Right lung (tissue), 5 donors: Measurements from ENCODE around the gene MPIG6B. TPM values are rescaled to one million over a fixed set of nuclear protein-coding genes. Genes with fewer than 3 reads are reported as not detected.
A peak's percentile ranks its signal among the peaks of the same experiment; 100 is the strongest.
"Not testable (repeated sequence)": the region's sequence is repeated elsewhere in the genome, so short reads cannot be mapped to it uniquely, and the experiment has no call there.

Source experiments
- DNase-seq, 2 donors: peaks; one replicate each; pipeline ENCODE4 v3.0.0-alpha.2; 2013
- polyA plus RNA-seq, 5 donors: library from polyadenylated mRNA; unstranded; fragments of 120-200 nt; gene quantifications; one replicate each; pipeline versions ENCODE4 v1.2.1 to v1.2.3, GENCODE V29; 2013; ENCODE audit warnings: inconsistent platforms in 1 of 5, low replicate concordance in 1 of 5; ENCODE audit not compliant: insufficient read length in 5 of 5, insufficient read depth in 1 of 5

Gene MPIG6B
- polyA plus RNA-seq, 5 donors: 2.4 to 3.8 (median 3.0) TPM

- no peak for DNase-seq
Observed at GRCh38 chr6:31700740-31701401, 22.3 kb upstream of the MPIG6B start.

- no peak for DNase-seq
Observed at GRCh38 chr6:31701666-31702404, 21.3 kb upstream of the MPIG6B start.

GRCh38 chr6:31702405-31702818, 20.8 kb upstream of the MPIG6B start:
- peak in 1 of 2 donors; percentile 23 for DNase-seq

DNA sequence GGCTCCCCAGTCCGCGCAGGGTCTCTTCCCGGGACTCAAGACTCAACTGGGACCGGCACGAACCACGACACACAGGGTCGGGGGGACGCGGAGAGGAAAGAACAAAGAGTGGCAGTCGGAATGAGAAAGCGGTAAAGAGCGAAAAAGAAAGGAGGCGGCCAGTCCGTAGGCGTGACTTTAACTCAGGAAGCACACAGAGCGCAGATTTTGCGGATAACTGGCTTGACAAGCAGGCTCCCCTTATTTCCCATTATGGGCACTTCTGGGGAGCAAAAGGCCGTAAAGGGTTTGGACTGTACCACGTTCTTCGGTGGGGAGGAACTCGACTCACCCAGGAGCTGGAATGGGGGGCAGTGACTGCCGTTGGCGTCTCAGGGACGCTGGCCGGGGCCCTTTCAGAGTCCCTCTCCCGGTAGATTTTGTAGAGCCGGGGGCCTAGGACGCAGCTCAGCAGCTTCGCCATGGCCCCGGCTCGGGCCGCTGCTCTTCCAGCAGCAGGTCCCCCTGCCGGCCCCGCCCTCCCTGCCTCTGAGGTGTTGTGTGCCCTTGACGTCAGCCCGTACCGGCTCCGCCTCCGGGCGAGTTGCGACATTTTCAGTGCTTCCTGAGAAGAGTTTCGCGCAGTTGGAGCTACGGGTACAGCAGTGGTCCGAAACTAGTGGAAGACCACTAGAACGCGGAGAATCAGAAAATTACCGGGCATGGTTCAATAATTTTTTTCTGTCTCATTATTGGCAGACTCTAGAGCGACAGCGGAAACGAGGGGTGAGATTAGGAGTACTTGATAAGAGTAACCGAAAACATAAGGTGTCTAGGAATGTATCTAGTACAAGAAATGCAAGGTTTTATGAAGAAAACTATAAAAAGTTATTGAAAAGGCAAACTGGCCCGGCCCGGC, 20.1 kb upstream of the MPIG6B start, which contains the start of gene ABHD16A:
Gene ABHD16A (minus strand): TSS at position 506 of the 898 bp plus-strand sequence. CDS start 43 bp downstream, at position 463.
- DNase-seq: peak; percentile 99

- no peak for DNase-seq
Observed at GRCh38 chr6:31705931-31706330, 17.2 kb upstream of the MPIG6B start.

DNA sequence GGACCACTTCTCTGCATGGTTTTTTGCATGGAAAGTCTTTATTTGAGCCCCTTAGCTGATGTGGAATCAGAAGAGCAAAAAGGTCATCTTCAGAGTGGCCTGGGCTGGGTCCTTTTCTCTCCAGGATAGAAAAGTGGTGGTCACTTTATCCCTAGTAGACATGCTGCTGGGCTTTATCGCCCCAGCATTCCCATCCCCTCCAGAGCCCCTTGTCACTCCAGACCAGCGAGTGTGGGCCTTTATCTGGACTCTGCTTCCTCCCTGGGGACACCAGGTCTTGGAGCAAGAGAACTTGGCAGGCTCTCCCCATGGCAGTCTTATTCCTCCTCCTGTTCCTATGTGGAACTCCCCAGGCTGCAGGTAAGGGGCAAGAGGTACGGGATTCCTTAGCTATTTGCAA, 16.6 kb upstream of the MPIG6B start, which contains the start of gene LY6G6F:
Gene LY6G6F (plus strand): TSS at position 268 of the 400 bp plus-strand sequence. CDS start 41 bp downstream, at position 309.
- no peak for DNase-seq

- no peak for DNase-seq
Observed at GRCh38 chr6:31707701-31708100, 15.5 kb upstream of the MPIG6B start.

DNA sequence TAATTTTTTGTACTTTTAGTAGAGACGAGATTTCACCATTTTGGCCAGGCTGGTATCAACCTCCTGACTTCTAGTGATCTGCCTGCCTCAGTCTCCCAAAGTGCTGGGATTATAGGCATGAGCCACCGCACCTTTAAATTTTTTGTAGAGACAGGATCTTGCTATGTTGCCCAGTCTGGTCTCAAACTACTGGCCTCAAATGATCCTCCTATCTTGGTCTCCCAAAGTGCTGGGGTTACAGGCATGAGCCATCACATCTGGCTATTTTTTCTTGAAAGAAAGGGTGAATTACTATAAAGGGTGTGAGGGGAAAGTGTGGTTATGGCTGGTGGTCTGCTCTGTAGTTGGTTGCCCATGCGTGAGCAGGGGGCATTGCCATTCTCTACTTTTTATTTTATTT, 14.9 kb upstream of the MPIG6B start:
- DNase-seq: no peak

- not testable (repeated sequence) for DNase-seq
Observed at GRCh38 chr6:31709157-31709556, 14.0 kb upstream of the MPIG6B start.

- DNase-seq: no peak
Observed at GRCh38 chr6:31710523-31711219, 12.5 kb upstream of the MPIG6B start.

DNA sequence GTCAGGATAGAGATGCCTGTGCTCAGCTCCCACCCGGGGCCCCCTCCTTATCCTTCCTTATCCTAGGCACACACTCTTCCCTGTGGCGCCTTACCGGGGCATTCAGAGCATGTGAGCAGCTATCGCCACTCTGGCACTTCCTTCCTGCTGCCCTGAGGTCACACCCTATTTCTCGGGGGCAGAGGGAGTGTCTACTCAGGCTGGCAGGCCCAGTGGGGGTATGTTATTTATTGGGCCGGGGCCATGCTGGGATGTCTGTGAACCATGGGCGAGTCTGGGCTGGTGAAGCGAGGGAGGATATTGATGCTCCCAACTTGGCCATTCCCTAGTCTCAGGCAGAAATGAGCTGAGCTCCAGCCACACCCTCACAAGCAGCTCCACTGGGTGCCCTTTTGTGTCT, 11.9 kb upstream of the MPIG6B start:
- no peak for DNase-seq

DNA sequence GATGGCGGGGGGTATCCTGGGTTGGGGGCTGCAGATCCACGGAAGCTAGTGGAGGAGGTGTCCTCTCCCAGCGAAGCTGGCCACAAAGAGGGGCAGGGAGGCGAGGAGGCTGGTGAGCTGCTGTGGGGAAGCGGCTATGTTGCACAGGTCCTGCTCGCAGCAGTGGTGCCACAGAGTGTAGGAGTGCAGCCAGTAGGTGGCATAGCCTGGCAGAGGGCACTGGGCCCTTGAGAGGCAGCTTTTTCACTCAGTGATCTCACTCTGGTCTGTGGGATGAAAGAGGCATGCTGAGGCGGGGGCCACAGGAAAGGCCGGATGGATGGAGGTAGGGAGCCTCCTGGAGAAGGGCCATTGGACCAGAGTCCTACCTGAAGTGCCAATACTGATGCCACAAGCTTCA, 10.9 kb upstream of the MPIG6B start:
- DNase-seq: no peak

GRCh38 chr6:31713465-31713864, 9.7 kb upstream of the MPIG6B start:
- no peak for DNase-seq

GRCh38 chr6:31713991-31714684, 9.0 kb upstream of the MPIG6B start:
- DNase-seq: no peak

GRCh38 chr6:31715022-31715958, 7.9 kb upstream of the MPIG6B start, which contains the start of gene LY6G6D:
TSS of gene LY6G6D (plus strand) at chr6:31715348. CDS start at chr6:31715356, 8 bp downstream.
- no peak for DNase-seq

- DNase-seq: no peak
Observed at GRCh38 chr6:31717499-31718222, 5.5 kb upstream of the MPIG6B start.

DNA sequence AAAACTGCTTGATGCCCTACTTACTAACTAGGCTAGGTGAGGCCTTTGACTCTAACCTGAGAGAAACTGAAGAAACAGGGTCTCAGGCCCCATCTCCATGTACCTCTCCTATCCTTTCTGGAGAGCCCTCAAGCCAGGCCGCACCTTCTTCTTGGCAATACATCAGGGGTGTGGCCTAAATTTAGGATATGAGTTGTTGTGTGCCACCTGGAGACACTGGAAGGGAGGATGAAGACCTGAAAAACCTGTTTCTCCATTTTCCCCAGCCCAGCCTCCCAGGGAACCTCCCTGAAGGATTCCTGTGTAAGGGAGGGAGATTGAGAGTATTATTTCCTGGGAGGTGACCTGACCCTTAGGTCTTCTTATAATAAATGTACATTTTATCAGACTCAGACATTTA, 4.9 kb upstream of the MPIG6B start:
- DNase-seq: peak in 1 of 2 donors; percentile 49

GRCh38 chr6:31719001-31719400, 4.2 kb upstream of the MPIG6B start:
- DNase-seq: no peak
